Pons (tissue), 1 donor: ENCODE measurements around the gene FAM110A.
"Not testable (repeated sequence)": the region's sequence is repeated elsewhere in the genome, so short reads cannot be mapped to it uniquely, and the experiment has no call there.

Experiments
- DNase-seq: peaks from one replicate; pipeline ENCODE4 v3.0.0-alpha.2; 2016; ENCODE audit warnings: low spot score

The FAM110A gene

DNA sequence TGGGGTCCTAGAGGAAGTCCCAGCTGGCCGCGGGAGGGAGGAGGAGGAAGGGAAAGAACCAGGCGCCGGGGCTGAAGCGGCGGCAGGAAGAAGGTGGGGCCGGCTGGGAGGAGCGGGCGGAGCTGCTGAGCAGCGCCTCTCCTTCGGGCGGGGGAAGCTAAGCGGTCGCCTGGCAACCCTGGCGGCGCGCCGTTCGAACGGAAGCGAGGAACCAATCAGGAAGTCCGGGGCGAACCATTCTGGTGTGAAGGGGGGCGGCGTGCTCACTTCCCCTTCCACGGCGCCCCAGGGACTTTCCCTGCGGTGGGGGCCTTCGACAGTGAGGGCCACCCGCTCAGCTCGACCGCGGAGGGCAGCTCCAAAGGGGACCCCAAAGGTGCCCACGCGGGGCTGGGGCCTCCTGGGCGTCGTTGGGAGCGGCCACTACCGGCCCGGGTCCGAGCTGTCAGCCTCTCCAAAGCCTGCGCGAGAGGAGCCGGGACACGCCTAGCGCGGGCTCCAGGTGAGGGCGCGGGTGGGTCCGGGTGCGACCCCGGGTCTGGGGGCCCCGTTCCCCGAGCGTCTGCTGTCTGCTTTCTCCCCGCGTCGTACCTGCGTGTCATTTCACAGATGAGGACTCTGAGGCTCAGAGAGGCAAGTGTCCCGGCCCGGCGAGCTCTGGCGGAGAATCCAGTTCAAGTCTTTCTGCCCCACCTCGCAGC lies at the start of gene FAM110A:
FAM110A (plus strand) TSS at position 266 of the 701 bp plus-strand sequence. CDS start 11,090 bp downstream, outside the sequence.
- peak; percentile 86 for DNase-seq

DNA sequence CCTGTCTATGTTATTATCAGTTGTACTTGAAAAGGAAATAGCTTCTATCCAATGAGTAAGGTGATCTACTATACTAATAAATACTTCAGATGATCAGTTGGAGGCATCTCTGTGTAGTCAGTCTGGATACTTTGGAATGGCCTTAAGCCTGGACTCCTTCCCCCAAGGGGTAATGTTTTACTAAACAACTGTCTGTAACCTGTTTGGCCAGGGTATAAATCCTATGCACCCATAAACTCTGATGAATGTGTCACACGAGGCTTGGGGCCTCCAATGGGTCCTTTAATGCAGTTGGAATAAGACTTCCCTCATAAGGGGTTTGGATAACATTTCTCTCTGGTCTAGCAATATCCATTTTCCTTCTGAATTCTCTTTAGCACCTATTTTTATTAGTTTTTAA lies 45.7 kb upstream of the FAM110A start:
- no peak for DNase-seq

DNA sequence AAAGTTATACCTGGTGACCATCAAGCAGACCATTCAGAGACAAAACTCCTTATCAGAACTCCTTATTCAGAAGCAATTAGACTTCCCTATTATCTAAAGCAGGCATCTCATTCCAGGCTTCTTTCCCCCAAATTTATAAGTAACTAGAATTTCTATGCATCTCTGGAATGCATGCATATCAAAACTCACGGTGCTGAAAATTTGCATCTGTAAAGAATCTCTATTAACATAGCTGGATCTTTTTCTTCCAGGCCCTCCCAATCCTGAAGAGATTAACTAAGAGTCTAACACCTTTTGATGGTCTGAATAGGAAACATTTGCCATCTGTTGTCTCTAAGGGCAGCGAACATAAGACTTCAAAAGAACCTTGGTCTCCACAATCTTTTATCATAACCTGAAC lies 42.5 kb upstream of the FAM110A start:
- no peak for DNase-seq

DNA sequence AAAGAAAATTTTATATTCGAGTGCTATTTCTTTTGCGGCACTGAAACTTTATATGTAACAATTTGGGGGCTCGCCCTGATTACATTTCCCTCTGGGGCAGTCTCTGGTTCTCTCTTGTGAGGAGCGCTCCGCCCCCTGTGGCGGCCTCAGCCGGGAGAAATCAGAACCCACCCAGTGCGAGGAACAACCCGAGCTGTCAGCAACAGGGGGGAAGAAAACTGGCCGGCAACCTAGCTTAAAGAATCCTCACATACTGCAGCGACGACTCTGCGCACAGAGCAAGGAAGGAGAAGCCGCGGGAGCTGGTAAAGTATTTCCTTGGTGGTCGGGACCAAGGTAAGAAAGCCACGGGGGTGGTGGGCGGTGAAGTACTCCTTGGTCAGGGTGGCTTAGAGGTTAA lies 41.3 kb upstream of the FAM110A start:
- no peak for DNase-seq

GRCh38 chr20:796921-797320 lies 36.6 kb upstream of the FAM110A start:
- no peak for DNase-seq

- DNase-seq = not testable (repeated sequence)
Observed at GRCh38 chr20:798746-799145, 34.8 kb upstream of the FAM110A start.

GRCh38 chr20:800026-800425 lies 33.5 kb upstream of the FAM110A start:
- DNase-seq = not testable (repeated sequence)

DNA sequence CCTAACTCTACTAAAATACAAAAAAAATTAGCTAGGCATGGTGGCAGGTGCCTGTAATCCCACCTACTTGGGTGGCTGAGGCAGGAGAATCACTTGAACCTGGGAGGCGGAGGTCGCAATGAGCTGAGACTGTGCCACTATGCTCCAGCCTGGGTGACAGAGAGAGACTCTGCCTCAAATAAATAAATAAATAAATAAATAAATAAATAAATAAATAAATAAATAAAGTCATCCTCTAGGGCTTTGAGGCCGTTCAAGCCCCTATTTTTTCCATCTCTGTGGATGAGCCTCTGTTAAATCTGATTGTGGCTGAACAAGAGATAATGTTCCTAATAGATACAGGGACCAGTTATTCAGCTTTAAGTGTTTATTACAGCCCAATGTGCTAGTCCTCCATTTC lies 31.8 kb upstream of the FAM110A start:
- no peak for DNase-seq

GRCh38 chr20:805713-806112 lies 27.8 kb upstream of the FAM110A start:
- no peak for DNase-seq

DNA sequence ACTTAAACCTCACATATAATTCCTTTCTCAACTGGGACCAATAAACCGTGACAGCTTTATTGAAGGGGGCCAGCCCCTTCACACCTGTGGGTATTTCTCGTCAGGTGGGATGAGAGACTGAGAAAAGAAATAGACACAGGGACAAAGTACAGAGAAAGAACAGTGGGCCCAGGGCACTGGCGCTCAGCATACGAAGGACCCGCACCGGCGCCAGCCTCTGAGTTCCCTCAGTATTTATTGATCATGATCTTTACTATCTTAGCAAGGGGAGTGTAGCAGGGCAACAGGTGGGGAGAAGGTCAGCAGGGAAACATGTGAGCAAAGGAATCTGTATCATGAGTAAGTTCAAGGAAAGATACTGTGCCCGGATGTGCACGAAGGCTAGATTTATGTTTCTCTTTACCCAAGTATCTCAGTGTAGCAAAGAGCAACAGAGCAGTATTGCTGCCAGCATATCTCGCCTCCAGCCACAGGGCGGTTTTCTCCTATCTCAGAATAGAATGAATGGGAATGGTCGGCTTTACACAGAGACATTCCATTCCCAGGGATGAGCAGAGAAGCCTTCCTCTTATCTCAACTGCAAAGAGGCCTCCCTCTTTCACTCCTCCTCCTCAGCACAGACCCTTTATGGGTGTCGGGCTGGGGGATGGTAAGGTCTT lies 21.6 kb upstream of the FAM110A start:
- not testable (repeated sequence) for DNase-seq

DNA sequence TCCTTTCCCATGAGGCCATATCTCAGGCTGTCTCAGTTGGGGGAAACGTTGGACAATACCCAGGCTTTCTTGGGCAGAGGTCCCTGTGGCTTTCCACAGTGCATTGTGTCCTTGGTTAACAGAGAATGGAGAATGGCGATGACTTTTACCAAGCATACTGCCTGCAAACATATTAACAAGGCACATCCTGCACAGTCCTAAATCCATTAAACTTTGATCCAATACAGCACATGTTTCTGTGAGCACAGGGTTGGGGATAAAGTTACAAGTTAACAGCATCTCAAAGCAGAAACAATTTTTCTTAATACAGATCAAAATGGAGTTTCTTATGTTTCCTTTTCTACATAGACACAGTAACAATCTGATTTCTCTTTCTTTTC lies 21.1 kb upstream of the FAM110A start:
- not testable (repeated sequence) for DNase-seq

- no peak for DNase-seq
Observed at GRCh38 chr20:813390-813789, 20.1 kb upstream of the FAM110A start.

DNA sequence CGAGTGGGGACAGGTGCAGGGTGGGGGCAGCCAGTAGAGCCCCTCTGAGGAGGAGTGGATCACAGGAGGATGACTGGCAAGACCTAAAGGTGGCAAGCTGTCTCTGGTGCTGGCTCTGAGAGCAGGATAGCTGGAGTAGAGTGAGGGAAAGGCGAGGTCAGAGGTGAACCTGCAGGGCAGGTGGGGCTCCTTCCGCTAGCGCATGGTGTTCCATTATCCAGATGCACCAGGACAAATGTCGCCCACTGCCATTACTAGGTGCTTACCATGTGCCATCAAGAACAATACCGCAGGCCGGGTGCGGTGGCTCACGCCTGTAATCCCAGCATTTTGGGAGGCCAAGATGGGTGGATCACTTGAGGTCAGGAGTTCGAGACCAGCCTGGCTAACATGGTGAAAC lies 18.3 kb upstream of the FAM110A start:
- no peak for DNase-seq

- peak; percentile 42 for DNase-seq
Observed at GRCh38 chr20:815914-816606, 17.5 kb upstream of the FAM110A start.

DNA sequence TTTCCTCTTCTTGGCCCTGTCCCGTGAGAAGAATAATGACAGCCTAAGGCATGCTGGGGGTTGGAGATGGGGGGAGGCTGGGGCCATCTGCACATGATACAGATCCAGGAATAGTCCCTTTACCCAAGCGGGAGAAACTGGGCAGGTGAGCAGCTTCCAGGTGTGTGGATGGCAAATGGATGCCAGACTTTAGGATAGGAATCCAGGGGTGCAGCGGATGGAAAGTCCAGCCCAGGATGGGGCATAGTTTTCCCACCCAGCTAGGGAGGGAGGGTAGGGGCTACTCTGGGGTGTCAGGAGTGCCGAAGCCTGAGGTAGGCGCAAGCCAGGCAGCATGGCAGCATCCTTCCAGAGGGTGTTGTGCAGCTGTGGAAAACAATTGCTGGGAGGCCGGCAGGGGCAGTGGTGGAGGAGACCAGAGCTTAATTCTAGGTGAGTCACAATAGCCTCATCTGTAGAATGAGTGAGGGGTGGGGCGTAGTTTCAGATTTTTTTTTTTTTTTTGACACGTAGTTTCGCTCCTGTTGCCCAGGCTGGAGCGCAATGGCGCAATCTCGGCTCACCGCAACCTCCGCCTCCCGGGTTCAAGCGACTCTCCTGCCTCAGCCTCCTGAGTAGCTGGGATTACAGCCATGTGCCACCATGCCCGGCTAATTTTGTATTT lies 15.4 kb upstream of the FAM110A start:
- DNase-seq = no peak

DNA sequence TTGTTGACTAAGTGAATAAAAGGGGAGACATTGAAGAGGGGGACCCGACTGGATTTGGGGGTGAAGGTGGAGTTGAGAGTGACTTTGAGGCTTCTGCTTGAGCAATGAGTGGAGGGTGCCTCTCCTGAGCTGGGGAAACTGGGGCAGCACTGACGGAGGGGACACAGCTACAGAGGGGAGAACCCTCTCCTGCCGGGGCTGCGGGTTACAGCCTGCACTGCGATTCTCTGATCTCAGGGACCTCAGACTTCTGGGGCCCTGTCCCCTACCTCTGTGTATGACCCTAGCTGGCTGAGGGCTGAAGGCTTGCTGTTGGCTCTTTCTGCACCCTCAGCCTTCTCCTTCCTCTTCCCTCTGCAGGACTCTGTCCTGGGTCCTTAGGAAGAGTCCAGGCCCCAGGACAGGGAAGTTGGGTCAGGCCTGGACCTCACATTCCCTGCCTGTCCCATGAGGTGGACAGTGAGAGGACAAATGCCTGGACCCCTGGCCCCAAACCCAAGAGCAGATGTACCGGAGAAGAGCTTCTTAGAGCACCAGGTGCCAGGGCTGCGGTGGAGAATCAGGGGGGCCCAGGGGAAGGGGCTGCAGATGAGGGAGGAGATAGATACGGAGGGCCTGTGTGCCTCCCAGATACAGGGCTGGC lies 13.7 kb upstream of the FAM110A start:
- no peak for DNase-seq

- no peak for DNase-seq
Observed at GRCh38 chr20:820323-820953, 13.1 kb upstream of the FAM110A start.

DNA sequence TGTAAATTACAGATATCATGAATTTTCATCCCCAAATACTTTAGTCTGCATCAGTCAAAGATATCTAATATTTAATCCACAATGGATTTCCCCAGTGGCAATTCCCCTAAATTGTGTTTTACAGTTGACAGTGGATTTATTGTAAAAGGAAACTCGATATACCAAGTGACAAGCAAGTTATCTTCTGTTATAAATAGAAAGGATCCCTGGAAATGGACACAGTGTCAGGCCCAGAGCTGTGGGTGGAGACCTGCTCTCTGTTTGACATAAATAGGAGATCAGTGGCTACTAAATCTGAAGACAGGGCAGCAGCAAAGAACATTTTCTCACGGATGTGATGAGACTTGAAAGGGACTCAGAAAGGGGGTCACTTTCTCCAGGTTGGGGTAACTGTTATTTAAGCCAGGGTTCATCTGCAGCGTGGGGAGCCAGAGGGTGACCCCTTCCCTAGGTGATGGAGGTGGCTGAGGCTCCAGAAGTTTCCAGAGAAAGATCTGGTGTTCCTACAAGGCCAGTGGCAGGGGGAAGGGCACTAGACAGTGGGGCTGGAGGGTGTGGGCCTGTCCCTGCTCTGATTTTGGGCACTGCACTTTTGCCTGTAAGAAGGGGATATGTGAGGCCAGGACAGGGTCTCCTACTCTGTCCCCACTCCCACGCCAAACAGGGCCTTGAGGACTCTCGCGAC lies 12.3 kb upstream of the FAM110A start:
- DNase-seq = no peak

- no peak for DNase-seq
Observed at GRCh38 chr20:821731-822065, 11.8 kb upstream of the FAM110A start.

GRCh38 chr20:822651-823573 lies 10.6 kb upstream of the FAM110A start:
- no peak for DNase-seq
